GM12878 (cell line): ENCODE data around the gene CD2AP. TPM values are rescaled to one million over a fixed set of nuclear protein-coding genes. Genes with fewer than 3 reads are reported as not detected.

Experiments used
- ATF3 ChIP-seq: IDR thresholded peaks from 2 replicates; pipeline ENCODE4 v1.6.1; 2011; ENCODE audit warnings: low read depth, mild to moderate bottlenecking, low read length, moderate library complexity, borderline replicate concordance; ENCODE audit errors: extremely low read depth
- BHLHE40 ChIP-seq, 2 experiments: fragments of 450-650 bp in 1 of 2; IDR thresholded peaks; 2 replicates each; pipeline ENCODE4 v1.6.1; 2011 to 2017; ENCODE audit warnings: low read depth in 2 of 2, borderline replicate concordance in 1 of 2, improper control_type of control experiment in 1 of 2, low read length in 1 of 2, mild to moderate bottlenecking in 1 of 2
- CEBPB ChIP-seq, 2 experiments: fragments of 150-350 bp in 1 of 2; IDR thresholded peaks; 2 replicates each; pipeline ENCODE4 v1.6.1; 2012 to 2014; ENCODE audit warnings: low read depth in 2 of 2, low read length in 2 of 2, borderline replicate concordance in 1 of 2, inconsistent platforms in 1 of 2
- EGR1 ChIP-seq, 2 experiments: IDR thresholded peaks; 1 replicate in 1 of 2; 2 replicates in 1 of 2; pipeline ENCODE4 v1.6.1; 2011 to 2012; ENCODE audit warnings: low read depth in 2 of 2, low read length in 2 of 2, borderline replicate concordance in 1 of 2, mild to moderate bottlenecking in 1 of 2, moderate library complexity in 1 of 2
- ELK1 ChIP-seq: IDR thresholded peaks from 2 replicates; pipeline ENCODE4 v1.6.1; 2012; ENCODE audit warnings: low read depth, low read length, improper control_type of control experiment
- EP300 ChIP-seq, 2 experiments: fragments of 150-350 bp in 1 of 2; IDR thresholded peaks; 2 replicates each; pipeline ENCODE4 v1.6.1; 2011 to 2012; ENCODE audit warnings: low read depth in 2 of 2, low read length in 2 of 2, borderline replicate concordance in 1 of 2, improper control_type of control experiment in 1 of 2, inconsistent platforms in 1 of 2; ENCODE audit not compliant: control insufficient read depth in 1 of 2
- IKZF1 ChIP-seq: fragments of 450-650 bp; conservative IDR thresholded peaks from 2 replicates; pipeline ENCODE4 v1.6.1; 2017; ENCODE audit warnings: antibody characterized with exemption, mild to moderate bottlenecking
- JUND ChIP-seq: IDR thresholded peaks from 2 replicates; pipeline ENCODE4 v1.6.1; 2012; ENCODE audit warnings: low read depth, mild to moderate bottlenecking, low read length, improper control_type of control experiment, moderate library complexity
- KAT2A ChIP-seq: conservative IDR thresholded peaks from 2 replicates; pipeline ENCODE4 v1.6.1; 2011; ENCODE audit warnings: low read depth, low read length; ENCODE audit not compliant: control insufficient read depth
- NFXL1 ChIP-seq: fragments of 450-650 bp; IDR thresholded peaks from 2 replicates; pipeline ENCODE4 v1.6.1; 2017; ENCODE audit warnings: antibody characterized with exemption, mild to moderate bottlenecking, borderline replicate concordance
- NR2F1 ChIP-seq: fragments of 450-650 bp; conservative IDR thresholded peaks from 2 replicates; pipeline ENCODE4 v1.6.1; 2017; ENCODE audit warnings: mild to moderate bottlenecking
- SMC3 ChIP-seq: IDR thresholded peaks from 2 replicates; pipeline ENCODE4 v1.6.1; 2011; ENCODE audit warnings: low read length, improper control_type of control experiment, borderline replicate concordance
- SPI1 ChIP-seq: IDR thresholded peaks from 2 replicates; pipeline ENCODE4 v1.6.1; 2011; ENCODE audit warnings: low read depth, mild to moderate bottlenecking, low read length, moderate library complexity, borderline replicate concordance; ENCODE audit not compliant: insufficient read depth
- SREBF1 ChIP-seq: IDR thresholded peaks from 2 replicates; pipeline ENCODE4 v1.6.1; 2012; ENCODE audit warnings: mild to moderate bottlenecking, low read length
- SREBF2 ChIP-seq: IDR thresholded peaks from 2 replicates; pipeline ENCODE4 v1.6.1; 2012; ENCODE audit warnings: mild to moderate bottlenecking, low read length
- TCF12 ChIP-seq: IDR thresholded peaks from 2 replicates; pipeline ENCODE4 v1.6.1; 2011; ENCODE audit warnings: low read depth, mild to moderate bottlenecking, low read length
- polyA plus RNA-seq, 11 experiments: library from polyadenylated mRNA; depleted of rRNA in 4 of 11; unstranded in 6 of 11; stranded (reverse) in 5 of 11; fragments of >200 nt; fragmentation: Nextera tagmentation in 4 of 11; fragmentation: Illumina TruSeq in 1 of 11; extraction: Ambion mirVana in 4 of 11; extraction: Trizol in 1 of 11; gene quantifications; 1 replicate in 1 of 11; 2 replicates in 10 of 11; pipeline versions ENCODE4 v1.2.1 to v1.2.3, GENCODE V29; 2011 to 2016; ENCODE audit warnings: inconsistent platforms in 2 of 11, missing spikeins in 2 of 11, low read depth in 1 of 11
- total RNA-seq, 4 experiments: library from RNA; depleted of rRNA in 3 of 4; stranded (reverse); fragments of >200 nt in 3 of 4; fragmentation: Illumina TruSeq in 1 of 4; extraction: Trizol in 1 of 4; gene quantifications; 2 replicates each; pipeline versions ENCODE4 v1.2.1 to v1.2.3, GENCODE V29; 2013 to 2021
- TF ChIP-seq, protein P1 (sequence below): fragments of 450-650 bp; IDR thresholded peaks from 2 replicates; pipeline ENCODE4 v1.6.1; 2017; ENCODE audit warnings: mild to moderate bottlenecking, low read depth, inconsistent platforms; ENCODE audit not compliant: poor library complexity, severe bottlenecking
- TF ChIP-seq, protein P2 (sequence below): IDR thresholded peaks from 2 replicates; pipeline ENCODE4 v1.6.1; 2011; ENCODE audit warnings: borderline replicate concordance, low read depth, mild to moderate bottlenecking, moderate library complexity, mixed read lengths, low read length; ENCODE audit not compliant: insufficient read depth; ENCODE audit errors: extremely low read length
- TF ChIP-seq, protein P3 (sequence below): fragments of 450-650 bp; IDR thresholded peaks from 2 replicates; pipeline ENCODE4 v1.6.1; 2018; ENCODE audit warnings: mild to moderate bottlenecking, low read depth, moderate library complexity; ENCODE audit not compliant: partially characterized antibody
- TF ChIP-seq, protein P4 (sequence below): fragments of 450-650 bp; IDR thresholded peaks from 2 replicates; pipeline ENCODE4 v1.6.1; 2017; ENCODE audit warnings: mild to moderate bottlenecking

The CD2AP gene
- total and polyA plus RNA-seq, 10 of the 15 experiments (the other 5 are each of a cell fraction or from before 2014, with no cell fraction given), result 5.4 to 46.6 (median 20.9) TPM

DNA sequence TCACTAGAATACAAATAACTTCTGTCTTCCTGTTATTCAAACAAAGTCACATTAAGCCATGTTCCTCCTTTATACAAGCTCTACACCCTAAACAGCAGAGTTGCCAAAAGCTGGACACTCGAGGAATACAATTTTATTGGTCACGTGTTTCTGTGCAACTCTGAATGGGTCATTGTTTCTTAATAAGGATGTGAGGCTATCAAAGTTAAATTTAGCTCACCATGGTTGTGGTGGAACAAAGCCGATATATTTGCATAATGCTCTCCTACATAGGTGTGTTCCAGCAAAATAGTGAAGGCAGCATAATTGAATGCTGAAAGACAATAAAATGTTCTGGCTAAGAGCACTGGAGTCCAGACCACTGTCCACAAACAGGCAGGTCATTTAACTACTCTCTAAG, 36.9 kb upstream of the CD2AP start (continued):
- TF ChIP-seq CEBPB (IDR thresholded peaks at IDR 0.05; ENCODE audit: borderline replicate concordance in 1 of 2, low read depth in 2 of 2, low read length in 2 of 2) (no peak), SPI1 (peak; percentile 27; the same call in 1 of the 2 replicates), SREBF2 (no peak), JUND (no peak), ELK1 (no peak), KAT2A (no peak), TCF12 (no peak), NR2F1 (0 out of 2 replicates have a peak, but pooled peaks have one; percentile 19), BHLHE40 (IDR thresholded peaks at IDR 0.05; ENCODE audit: borderline replicate concordance in 1 of 2, low read depth in 2 of 2, low read length in 1 of 2) (peak; percentile 86 to 87), IKZF1 (peak; percentile 29), NFXL1 (no peak), EP300 (IDR thresholded peaks at IDR 0.05; ENCODE audit: borderline replicate concordance in 1 of 2, control insufficient read depth in 1 of 2, low read depth in 2 of 2, low read length in 2 of 2) (no peak; a peak in 1 of 4 replicates), ATF3 (peak; percentile 15; the same call in 1 of the 2 replicates), EGR1 (IDR thresholded peaks at IDR 0.05; ENCODE audit: borderline replicate concordance in 1 of 2, low read depth in 2 of 2, low read length in 2 of 2) (no peak), SREBF1 (no peak), SMC3 (no peak)
- TF ChIP-seq, protein P1, sequence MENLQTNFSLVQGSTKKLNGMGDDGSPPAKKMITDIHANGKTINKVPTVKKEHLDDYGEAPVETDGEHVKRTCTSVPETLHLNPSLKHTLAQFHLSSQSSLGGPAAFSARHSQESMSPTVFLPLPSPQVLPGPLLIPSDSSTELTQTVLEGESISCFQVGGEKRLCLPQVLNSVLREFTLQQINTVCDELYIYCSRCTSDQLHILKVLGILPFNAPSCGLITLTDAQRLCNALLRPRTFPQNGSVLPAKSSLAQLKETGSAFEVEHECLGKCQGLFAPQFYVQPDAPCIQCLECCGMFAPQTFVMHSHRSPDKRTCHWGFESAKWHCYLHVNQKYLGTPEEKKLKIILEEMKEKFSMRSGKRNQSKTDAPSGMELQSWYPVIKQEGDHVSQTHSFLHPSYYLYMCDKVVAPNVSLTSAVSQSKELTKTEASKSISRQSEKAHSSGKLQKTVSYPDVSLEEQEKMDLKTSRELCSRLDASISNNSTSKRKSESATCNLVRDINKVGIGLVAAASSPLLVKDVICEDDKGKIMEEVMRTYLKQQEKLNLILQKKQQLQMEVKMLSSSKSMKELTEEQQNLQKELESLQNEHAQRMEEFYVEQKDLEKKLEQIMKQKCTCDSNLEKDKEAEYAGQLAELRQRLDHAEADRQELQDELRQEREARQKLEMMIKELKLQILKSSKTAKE, result no peak
- TF ChIP-seq, protein P2, sequence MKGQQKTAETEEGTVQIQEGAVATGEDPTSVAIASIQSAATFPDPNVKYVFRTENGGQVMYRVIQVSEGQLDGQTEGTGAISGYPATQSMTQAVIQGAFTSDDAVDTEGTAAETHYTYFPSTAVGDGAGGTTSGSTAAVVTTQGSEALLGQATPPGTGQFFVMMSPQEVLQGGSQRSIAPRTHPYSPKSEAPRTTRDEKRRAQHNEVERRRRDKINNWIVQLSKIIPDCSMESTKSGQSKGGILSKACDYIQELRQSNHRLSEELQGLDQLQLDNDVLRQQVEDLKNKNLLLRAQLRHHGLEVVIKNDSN, result no peak
- TF ChIP-seq, protein P3, sequence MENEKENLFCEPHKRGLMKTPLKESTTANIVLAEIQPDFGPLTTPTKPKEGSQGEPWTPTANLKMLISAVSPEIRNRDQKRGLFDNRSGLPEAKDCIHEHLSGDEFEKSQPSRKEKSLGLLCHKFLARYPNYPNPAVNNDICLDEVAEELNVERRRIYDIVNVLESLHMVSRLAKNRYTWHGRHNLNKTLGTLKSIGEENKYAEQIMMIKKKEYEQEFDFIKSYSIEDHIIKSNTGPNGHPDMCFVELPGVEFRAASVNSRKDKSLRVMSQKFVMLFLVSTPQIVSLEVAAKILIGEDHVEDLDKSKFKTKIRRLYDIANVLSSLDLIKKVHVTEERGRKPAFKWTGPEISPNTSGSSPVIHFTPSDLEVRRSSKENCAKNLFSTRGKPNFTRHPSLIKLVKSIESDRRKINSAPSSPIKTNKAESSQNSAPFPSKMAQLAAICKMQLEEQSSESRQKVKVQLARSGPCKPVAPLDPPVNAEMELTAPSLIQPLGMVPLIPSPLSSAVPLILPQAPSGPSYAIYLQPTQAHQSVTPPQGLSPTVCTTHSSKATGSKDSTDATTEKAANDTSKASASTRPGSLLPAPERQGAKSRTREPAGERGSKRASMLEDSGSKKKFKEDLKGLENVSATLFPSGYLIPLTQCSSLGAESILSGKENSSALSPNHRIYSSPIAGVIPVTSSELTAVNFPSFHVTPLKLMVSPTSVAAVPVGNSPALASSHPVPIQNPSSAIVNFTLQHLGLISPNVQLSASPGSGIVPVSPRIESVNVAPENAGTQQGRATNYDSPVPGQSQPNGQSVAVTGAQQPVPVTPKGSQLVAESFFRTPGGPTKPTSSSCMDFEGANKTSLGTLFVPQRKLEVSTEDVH, result no peak
- TF ChIP-seq, protein P4, sequence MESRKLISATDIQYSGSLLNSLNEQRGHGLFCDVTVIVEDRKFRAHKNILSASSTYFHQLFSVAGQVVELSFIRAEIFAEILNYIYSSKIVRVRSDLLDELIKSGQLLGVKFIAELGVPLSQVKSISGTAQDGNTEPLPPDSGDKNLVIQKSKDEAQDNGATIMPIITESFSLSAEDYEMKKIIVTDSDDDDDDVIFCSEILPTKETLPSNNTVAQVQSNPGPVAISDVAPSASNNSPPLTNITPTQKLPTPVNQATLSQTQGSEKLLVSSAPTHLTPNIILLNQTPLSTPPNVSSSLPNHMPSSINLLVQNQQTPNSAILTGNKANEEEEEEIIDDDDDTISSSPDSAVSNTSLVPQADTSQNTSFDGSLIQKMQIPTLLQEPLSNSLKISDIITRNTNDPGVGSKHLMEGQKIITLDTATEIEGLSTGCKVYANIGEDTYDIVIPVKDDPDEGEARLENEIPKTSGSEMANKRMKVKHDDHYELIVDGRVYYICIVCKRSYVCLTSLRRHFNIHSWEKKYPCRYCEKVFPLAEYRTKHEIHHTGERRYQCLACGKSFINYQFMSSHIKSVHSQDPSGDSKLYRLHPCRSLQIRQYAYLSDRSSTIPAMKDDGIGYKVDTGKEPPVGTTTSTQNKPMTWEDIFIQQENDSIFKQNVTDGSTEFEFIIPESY, result no peak
